ENCODE results near the gene MAML1. TPM values are rescaled to one million over a fixed set of nuclear protein-coding genes. Genes with fewer than 3 reads are reported as not detected.

MAML1 gene
- total and polyA plus RNA-seq, 10 of the 15 experiments (the other 5 are each of a cell fraction or from before 2014, with no cell fraction given), result 0.42 to 23.9 (median 7.3) TPM

GRCh38 chr5:179820127-179820482, 87.5 kb downstream of the MAML1 start:
- H3K36me3 ChIP-seq (ENCODE audit: control insufficient read depth in 2 of 2, insufficient read depth in 2 of 2, low read length in 1 of 2), result peaks cover 10 to 14% of the 10 kb centered on the region in 2 experiments
- ATAC-seq, result no peak
- ChIA-PET CTCF (interaction anchor here (1.0 to 2.0 kb wide), 7 partner anchors 9 to 86 kb away, joined by 3 to 6 read pairs (median 5); partner anchors contain the start of gene LTC4S), RAD21 (ENCODE audit: unreplicated experiment) (interaction anchor here (0.6 to 1.8 kb wide), 5 partner anchors 9 to 196 kb away, joined by 3 to 6 read pairs (median 4); partner anchors contain the start of gene HNRNPH1), SMC1A (ENCODE audit: uncharacterized antibody, unreplicated experiment) (interaction anchor here (1.6 kb wide), 1 partner anchor 18 kb away, joined by 5 read pairs; no protein-coding TSS in a partner anchor), POLR2A (interaction anchor here (0.5 to 2.0 kb wide), 13 partner anchors 9 to 1600 kb away, joined by 3 to 9 read pairs (median 4); partner anchors contain the start of gene HNRNPH1)
- H4K20me1 ChIP-seq (ENCODE audit: control insufficient read depth, insufficient read depth), result peaks cover 14% of the 10 kb centered on the region
- H3K9ac ChIP-seq (ENCODE audit: control insufficient read depth, insufficient read depth, low read length), result peak overlapping the region; percentile 63
- peak overlapping the region; percentile 99 for H3K4me2 ChIP-seq (ENCODE audit: control insufficient read depth, insufficient read depth)
- H3K27me3 ChIP-seq (replicated peaks in 1 of 2; ENCODE audit: control insufficient read depth in 2 of 2, insufficient read depth in 2 of 2, low read length in 1 of 2), result no peaks in the 10 kb centered on the region
- DNase-seq (ENCODE audit: low read depth, low spot score), result no peak
- BruUV-seq (replicated peaks), result no TSS peak
- in situ Hi-C loops (cut with MboI), result loop anchor here (25.0 kb wide), 1 partner anchor 992 kb away; the partner anchor contains the start of gene MGAT1
- H3K9me3 ChIP-seq (replicated peaks; ENCODE audit: control insufficient read depth, insufficient read depth, low read length), result no peaks in the 10 kb centered on the region
- H2AFZ ChIP-seq (ENCODE audit: control insufficient read depth, low read depth, low read length), result no peak overlapping the region; the same call in 1 of the 2 replicates
- 48% methylated on average over 12 of the region's 12 CpGs for WGBS (ENCODE audit: insufficient coverage, insufficient replicate concordance, low lambda C conversion rate, missing lambda C conversion rate)
- no peak for TF ChIP-seq SP1 (IDR thresholded peaks at IDR 0.05; ENCODE audit: low read depth, low read length)
- TF ChIP-seq TCF12 (IDR thresholded peaks at IDR 0.05; ENCODE audit: low read depth, low read length), result no peak
- TF ChIP-seq KAT2A (conservative IDR thresholded peaks at IDR 0.05; ENCODE audit: control insufficient read depth, low read depth, low read length), result no peak
- no peak for TF ChIP-seq POU2F2 (IDR thresholded peaks at IDR 0.05; ENCODE audit: borderline replicate concordance, low read depth, low read length)
- TF ChIP-seq HDAC6 (IDR thresholded peaks at IDR 0.05; ENCODE audit: unreplicated experiment), result no peak
- no peak for TF ChIP-seq ZBED1 (IDR thresholded peaks at IDR 0.05; ENCODE audit: borderline replicate concordance)
- peak overlapping the region; percentile 96 for H3K27ac ChIP-seq (ENCODE audit: control insufficient read depth, insufficient read depth)
- peaks cover 29% of the 10 kb centered on the region for H3K79me2 ChIP-seq (ENCODE audit: control insufficient read depth, insufficient read depth, low read length)
- no peak for FAIRE-seq
- H3K4me3 ChIP-seq, result peak overlapping the region; percentile 68; the same call in 1 of the 2 replicates
- intact Hi-C loops (cut with micrococcal nuclease; ENCODE audit: unreplicated experiment), result loop anchor here (2.0 kb wide), 1 partner anchor 39 kb away; the partner anchor contains the start of gene MRNIP
- H3K4me1 ChIP-seq (ENCODE audit: control insufficient read depth, insufficient read depth, low read length), result peaks cover 38% of the 10 kb centered on the region
